Nephron progenitor cell (in vitro differentiated cells): ENCODE data around the gene ASAP2.
A peak's percentile ranks its signal among the peaks of the same experiment; 100 is the strongest.

Experiments
- DNase-seq: peaks from one replicate; pipeline ENCODE4 v3.0.0; 2021
- H3K27ac Mint-ChIP-seq: 2 replicates; pipeline ENCODE4 v1.8.0; 2021; ENCODE audit warnings: mild to moderate bottlenecking, moderate library complexity, mixed read lengths
- H3K27me3 Mint-ChIP-seq: 2 replicates; pipeline ENCODE4 v1.8.0; 2021; ENCODE audit warnings: mild to moderate bottlenecking, low read depth, mixed read lengths; ENCODE audit not compliant: poor library complexity
- H3K36me3 Mint-ChIP-seq: 2 replicates; pipeline ENCODE4 v1.8.0; 2021; ENCODE audit warnings: low read depth, mixed read lengths
- H3K4me1 Mint-ChIP-seq: 2 replicates; pipeline ENCODE4 v1.8.0; 2021; ENCODE audit warnings: mixed read lengths
- H3K4me3 Mint-ChIP-seq: 2 replicates; pipeline ENCODE4 v1.8.0; 2021; ENCODE audit warnings: mild to moderate bottlenecking, moderate library complexity, mixed read lengths
- H3K9me3 Mint-ChIP-seq: 2 replicates; pipeline ENCODE4 v1.8.0; 2021; ENCODE audit warnings: mild to moderate bottlenecking, moderate library complexity, mixed read lengths
- TF ChIP-seq, protein P1 (sequence below): fragments of 200-600 bp; sonication (generic); IDR thresholded peaks from 2 replicates; pipeline ENCODE4 v1.5.0; 2021; ENCODE audit warnings: antibody characterized with exemption

ASAP2 gene

DNA sequence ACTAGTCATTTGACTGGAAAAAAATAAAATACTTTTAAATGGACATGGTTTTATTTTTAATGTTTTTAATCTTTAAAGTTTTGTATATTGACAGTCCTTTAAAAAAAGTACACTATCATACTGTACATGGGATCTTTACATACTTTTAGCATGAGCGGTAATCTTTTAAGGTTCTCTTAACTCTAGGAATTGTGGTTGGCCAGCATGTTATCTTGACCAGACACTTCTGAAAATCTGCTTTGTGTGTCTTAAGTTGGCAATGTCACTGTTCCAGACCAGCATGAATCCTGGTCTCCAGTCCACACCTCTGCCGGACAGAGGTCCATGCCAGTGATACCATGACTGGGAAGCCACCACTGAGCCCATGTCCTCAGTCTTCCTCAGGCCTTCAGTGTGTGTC, 199.0 kb downstream of the ASAP2 start:
- Mint-ChIP-seq H3K27me3 (no peaks in the 10 kb centered on the region), H3K4me1 (peaks cover 25% of the 10 kb centered on the region), H3K4me3 (no peak overlapping the region), H3K36me3 (peaks cover 13% of the 10 kb centered on the region), H3K27ac (no peak overlapping the region), H3K9me3 (no peaks in the 10 kb centered on the region)
- TF ChIP-seq, protein P1, sequence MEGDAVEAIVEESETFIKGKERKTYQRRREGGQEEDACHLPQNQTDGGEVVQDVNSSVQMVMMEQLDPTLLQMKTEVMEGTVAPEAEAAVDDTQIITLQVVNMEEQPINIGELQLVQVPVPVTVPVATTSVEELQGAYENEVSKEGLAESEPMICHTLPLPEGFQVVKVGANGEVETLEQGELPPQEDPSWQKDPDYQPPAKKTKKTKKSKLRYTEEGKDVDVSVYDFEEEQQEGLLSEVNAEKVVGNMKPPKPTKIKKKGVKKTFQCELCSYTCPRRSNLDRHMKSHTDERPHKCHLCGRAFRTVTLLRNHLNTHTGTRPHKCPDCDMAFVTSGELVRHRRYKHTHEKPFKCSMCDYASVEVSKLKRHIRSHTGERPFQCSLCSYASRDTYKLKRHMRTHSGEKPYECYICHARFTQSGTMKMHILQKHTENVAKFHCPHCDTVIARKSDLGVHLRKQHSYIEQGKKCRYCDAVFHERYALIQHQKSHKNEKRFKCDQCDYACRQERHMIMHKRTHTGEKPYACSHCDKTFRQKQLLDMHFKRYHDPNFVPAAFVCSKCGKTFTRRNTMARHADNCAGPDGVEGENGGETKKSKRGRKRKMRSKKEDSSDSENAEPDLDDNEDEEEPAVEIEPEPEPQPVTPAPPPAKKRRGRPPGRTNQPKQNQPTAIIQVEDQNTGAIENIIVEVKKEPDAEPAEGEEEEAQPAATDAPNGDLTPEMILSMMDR: no peak
- no peak for DNase-seq

DNA sequence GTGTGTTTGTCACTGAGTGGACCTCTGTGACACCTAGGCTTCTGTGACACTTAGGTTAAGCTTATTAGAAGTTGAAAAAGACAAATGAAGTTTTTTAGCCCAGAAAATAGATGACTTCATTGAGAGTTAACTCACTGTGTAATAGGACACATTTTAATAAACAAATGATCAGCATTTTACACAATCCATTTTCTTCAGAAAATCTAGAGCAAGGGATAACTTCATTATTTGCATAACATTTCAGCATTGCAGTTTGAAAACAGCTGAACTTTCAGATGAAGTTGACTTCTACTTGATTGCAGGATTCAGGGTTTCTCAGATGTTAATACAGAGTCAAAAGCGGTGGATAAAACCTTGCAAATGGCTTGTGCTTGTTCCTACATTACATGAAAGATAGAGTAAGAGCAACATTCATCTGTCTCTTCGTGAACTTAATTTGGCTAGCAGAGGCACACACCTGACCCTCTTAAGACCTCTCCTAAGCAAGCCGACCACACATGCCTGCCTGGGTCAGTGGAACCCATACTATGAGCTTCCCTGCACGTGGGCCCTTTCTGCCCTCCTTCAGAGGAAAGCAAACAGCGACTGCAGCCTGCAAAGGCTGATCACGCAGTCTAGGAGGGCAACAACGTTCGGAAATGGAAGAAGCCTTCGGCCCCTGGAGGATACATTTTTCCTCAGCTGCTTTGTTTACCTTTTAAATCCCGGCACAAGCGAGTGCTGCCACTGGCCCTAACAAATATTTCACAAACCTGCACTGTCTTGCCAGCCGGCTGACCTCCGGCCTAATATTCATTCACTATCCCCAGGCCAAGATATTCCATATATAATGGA, 200.1 kb downstream of the ASAP2 start:
- Mint-ChIP-seq H3K27ac (peak overlapping the region; percentile 94), H3K9me3 (no peaks in the 10 kb centered on the region), H3K4me3 (no peak overlapping the region), H3K27me3 (no peaks in the 10 kb centered on the region), H3K4me1 (peaks cover 13% of the 10 kb centered on the region), H3K36me3 (peaks cover 22% of the 10 kb centered on the region)
- TF ChIP-seq, protein P1: no peak
- no peak for DNase-seq

DNA sequence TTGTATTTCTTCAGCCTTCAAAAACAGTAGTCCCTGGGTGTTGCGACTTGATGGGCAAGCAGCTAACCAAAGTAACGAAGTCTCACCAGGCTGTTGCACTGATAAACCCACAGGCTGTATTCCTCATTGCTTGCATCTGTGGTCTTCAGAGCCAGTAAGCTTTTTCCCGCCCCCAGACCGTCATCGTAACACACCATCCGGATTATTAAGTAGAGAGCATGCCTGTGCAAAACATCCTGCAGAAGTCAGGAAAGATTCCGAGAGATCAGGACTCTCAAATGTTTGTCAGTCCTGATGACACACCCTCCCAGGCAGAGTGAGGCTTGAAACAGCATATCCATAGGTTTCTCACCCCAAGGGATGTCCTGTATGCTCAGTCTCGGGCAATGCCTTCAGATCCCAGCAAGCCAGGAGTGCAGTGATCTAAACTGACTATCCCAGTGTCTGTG, 200.8 kb downstream of the ASAP2 start:
- peaks cover 27% of the 10 kb centered on the region for H3K36me3 Mint-ChIP-seq
- H3K9me3 Mint-ChIP-seq: no peaks in the 10 kb centered on the region
- peaks cover 13% of the 10 kb centered on the region for H3K4me1 Mint-ChIP-seq
- DNase-seq: no peak
- H3K4me3 Mint-ChIP-seq: no peak overlapping the region
- TF ChIP-seq, protein P1: no peak
- H3K27ac Mint-ChIP-seq: peak overlapping the region; percentile 94
- H3K27me3 Mint-ChIP-seq: no peaks in the 10 kb centered on the region

GRCh38 chr2:9408641-9409151, 202.1 kb downstream of the ASAP2 start:
- Mint-ChIP-seq H3K4me3 (no peak overlapping the region), H3K4me1 (peaks cover 13% of the 10 kb centered on the region), H3K9me3 (no peaks in the 10 kb centered on the region), H3K36me3 (peaks cover 22% of the 10 kb centered on the region), H3K27ac (no peak overlapping the region), H3K27me3 (peaks cover 1% of the 10 kb centered on the region)
- DNase-seq: no peak
- TF ChIP-seq, protein P1: no peak

GRCh38 chr2:9410108-9410507, 203.5 kb downstream of the ASAP2 start:
- H3K4me1 Mint-ChIP-seq: peaks cover 13% of the 10 kb centered on the region
- TF ChIP-seq, protein P1: no peak
- no peak for DNase-seq
- H3K9me3 Mint-ChIP-seq: no peaks in the 10 kb centered on the region
- H3K27me3 Mint-ChIP-seq: peaks cover 3% of the 10 kb centered on the region
- H3K27ac Mint-ChIP-seq: no peak overlapping the region
- peaks cover 25% of the 10 kb centered on the region for H3K36me3 Mint-ChIP-seq
- H3K4me3 Mint-ChIP-seq: no peak overlapping the region

GRCh38 chr2:9412781-9413180, 206.2 kb downstream of the ASAP2 start:
- no peak for DNase-seq
- Mint-ChIP-seq H3K27ac (no peak overlapping the region), H3K4me1 (peaks cover 1% of the 10 kb centered on the region), H3K36me3 (peaks cover 28% of the 10 kb centered on the region), H3K4me3 (no peak overlapping the region), H3K27me3 (peaks cover 3% of the 10 kb centered on the region), H3K9me3 (no peaks in the 10 kb centered on the region)
- TF ChIP-seq, protein P1: no peak
